SU-DHL-6 (cell line): ENCODE measurements around the gene RBM33.

Experiments used
- H2AFZ ChIP-seq: fragments of 200-600 bp; sonication (generic); 2 replicates; pipeline ENCODE4 v1.6.1; 2014; ENCODE audit warnings: low read depth, mild to moderate bottlenecking, moderate library complexity, mixed read lengths, antibody characterized with exemption, low read length; ENCODE audit not compliant: severe bottlenecking
- H3F3A ChIP-seq: fragments of 200-600 bp; shearing (Covaris generic); 2 replicates; pipeline ENCODE4 v1.6.0; 2016; ENCODE audit warnings: antibody characterized with exemption, mild to moderate bottlenecking; ENCODE audit not compliant: insufficient read depth
- H3K27ac ChIP-seq: fragments of 200-600 bp; sonication (generic); 2 replicates; pipeline ENCODE4 v1.5.1; 2016; ENCODE audit warnings: low read depth, mild to moderate bottlenecking, low read length, moderate library complexity, mixed read lengths
- H3K27me3 ChIP-seq: fragments of 200-600 bp; sonication (generic), shearing (Covaris generic); 2 replicates; pipeline ENCODE4 v1.6.0; 2014; ENCODE audit warnings: mild to moderate bottlenecking, low read length
- H3K36me3 ChIP-seq: fragments of 200-600 bp; sonication (generic); 2 replicates; pipeline ENCODE4 v1.6.1; 2014; ENCODE audit warnings: mild to moderate bottlenecking, low read length, mixed read lengths
- H3K4me2 ChIP-seq: fragments of 300-600, 200-600 bp; shearing (Covaris generic), sonication (generic); 2 replicates; pipeline ENCODE4 v1.6.0; 2014; ENCODE audit warnings: low read length, low read depth, mild to moderate bottlenecking; ENCODE audit not compliant: poor library complexity, severe bottlenecking
- H3K4me3 ChIP-seq: fragments of 200-600 bp; sonication (generic); 2 replicates; pipeline ENCODE4 v1.5.1; 2014; ENCODE audit warnings: antibody characterized with exemption, low read length, mild to moderate bottlenecking, mixed read lengths; ENCODE audit not compliant: insufficient read depth, poor library complexity, severe bottlenecking
- H3K79me2 ChIP-seq: fragments of 200-600 bp; sonication (generic); 2 replicates; pipeline ENCODE4 v1.6.1; 2014; ENCODE audit warnings: mild to moderate bottlenecking, low read length, moderate library complexity; ENCODE audit not compliant: insufficient read depth
- H3K9ac ChIP-seq: fragments of 200-600 bp; sonication (generic); 2 replicates; pipeline ENCODE4 v1.7.0; 2014; ENCODE audit warnings: mild to moderate bottlenecking, low read length
- H3K9me2 ChIP-seq: fragments of 200-600 bp; sonication (generic); replicated peaks from 2 replicates; pipeline ENCODE4 v1.6.1; 2014; ENCODE audit warnings: low read length; ENCODE audit not compliant: insufficient read depth
- H3K9me3 ChIP-seq: fragments of 200-600 bp; sonication (generic); 2 replicates; pipeline ENCODE4 v1.6.1; 2014; ENCODE audit warnings: low read length, mixed read lengths; ENCODE audit not compliant: insufficient read depth
- H4K20me1 ChIP-seq: fragments of 200-600 bp; sonication (generic); 2 replicates; pipeline ENCODE4 v1.6.1; 2014; ENCODE audit warnings: low read depth, mild to moderate bottlenecking, antibody characterized with exemption, low read length, moderate library complexity, mixed read lengths
- EZH2phosphoT487 ChIP-seq: fragments of 200-600 bp; sonication (generic), shearing (Covaris generic); conservative IDR thresholded peaks from 2 replicates; pipeline ENCODE4 v1.6.1; 2018; ENCODE audit warnings: mild to moderate bottlenecking, antibody characterized with exemption, low read length, moderate library complexity, mixed read lengths
- TF ChIP-seq, protein P1 (sequence below): fragments of 200-600 bp; sonication (generic); IDR thresholded peaks from one replicate; pipeline ENCODE4 v1.5.1; 2017; ENCODE audit warnings: antibody characterized with exemption, mild to moderate bottlenecking, low read length, moderate library complexity; ENCODE audit not compliant: insufficient read depth, poor library complexity, severe bottlenecking

The RBM33 gene

DNA sequence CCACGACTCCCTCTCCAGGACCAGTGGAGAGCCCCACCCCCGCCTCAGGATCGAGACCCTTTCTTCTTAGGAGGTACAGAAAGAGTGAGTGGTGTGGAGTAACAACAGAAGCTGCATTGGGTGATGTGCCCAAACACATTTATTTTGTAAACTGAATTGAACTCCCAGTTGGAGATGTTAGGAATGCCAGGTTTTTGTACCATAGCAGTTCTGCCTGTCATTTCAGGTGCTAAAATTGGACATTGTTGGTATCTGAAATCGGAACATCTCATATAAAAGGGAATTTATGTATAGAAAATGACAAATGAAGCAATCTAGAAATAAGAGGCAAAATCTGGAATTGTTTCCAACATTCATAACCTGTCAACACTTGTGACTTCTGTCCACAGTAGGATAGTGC, 93.1 kb downstream of the RBM33 start:
- no peaks in the 10 kb centered on the region for H3K9me2 ChIP-seq
- TF ChIP-seq EZH2phosphoT487, result no peak
- TF ChIP-seq, protein P1, sequence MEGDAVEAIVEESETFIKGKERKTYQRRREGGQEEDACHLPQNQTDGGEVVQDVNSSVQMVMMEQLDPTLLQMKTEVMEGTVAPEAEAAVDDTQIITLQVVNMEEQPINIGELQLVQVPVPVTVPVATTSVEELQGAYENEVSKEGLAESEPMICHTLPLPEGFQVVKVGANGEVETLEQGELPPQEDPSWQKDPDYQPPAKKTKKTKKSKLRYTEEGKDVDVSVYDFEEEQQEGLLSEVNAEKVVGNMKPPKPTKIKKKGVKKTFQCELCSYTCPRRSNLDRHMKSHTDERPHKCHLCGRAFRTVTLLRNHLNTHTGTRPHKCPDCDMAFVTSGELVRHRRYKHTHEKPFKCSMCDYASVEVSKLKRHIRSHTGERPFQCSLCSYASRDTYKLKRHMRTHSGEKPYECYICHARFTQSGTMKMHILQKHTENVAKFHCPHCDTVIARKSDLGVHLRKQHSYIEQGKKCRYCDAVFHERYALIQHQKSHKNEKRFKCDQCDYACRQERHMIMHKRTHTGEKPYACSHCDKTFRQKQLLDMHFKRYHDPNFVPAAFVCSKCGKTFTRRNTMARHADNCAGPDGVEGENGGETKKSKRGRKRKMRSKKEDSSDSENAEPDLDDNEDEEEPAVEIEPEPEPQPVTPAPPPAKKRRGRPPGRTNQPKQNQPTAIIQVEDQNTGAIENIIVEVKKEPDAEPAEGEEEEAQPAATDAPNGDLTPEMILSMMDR, result no peak
- peaks cover 40% of the 10 kb centered on the region for H3K36me3 ChIP-seq
- no peak overlapping the region for H3K4me3 ChIP-seq
- peaks cover 21% of the 10 kb centered on the region for H3F3A ChIP-seq
- peak overlapping the region; percentile 10; the same call in 1 of the 2 replicates for H3K27ac ChIP-seq
- no peak overlapping the region for H2AFZ ChIP-seq
- no peak overlapping the region for H3K9ac ChIP-seq
- H3K9me3 ChIP-seq, result no peaks in the 10 kb centered on the region
- H3K4me2 ChIP-seq, result no peak overlapping the region
- peaks cover 42% of the 10 kb centered on the region for H3K79me2 ChIP-seq
- no peaks in the 10 kb centered on the region for H3K27me3 ChIP-seq
- no peaks in the 10 kb centered on the region for H4K20me1 ChIP-seq

DNA sequence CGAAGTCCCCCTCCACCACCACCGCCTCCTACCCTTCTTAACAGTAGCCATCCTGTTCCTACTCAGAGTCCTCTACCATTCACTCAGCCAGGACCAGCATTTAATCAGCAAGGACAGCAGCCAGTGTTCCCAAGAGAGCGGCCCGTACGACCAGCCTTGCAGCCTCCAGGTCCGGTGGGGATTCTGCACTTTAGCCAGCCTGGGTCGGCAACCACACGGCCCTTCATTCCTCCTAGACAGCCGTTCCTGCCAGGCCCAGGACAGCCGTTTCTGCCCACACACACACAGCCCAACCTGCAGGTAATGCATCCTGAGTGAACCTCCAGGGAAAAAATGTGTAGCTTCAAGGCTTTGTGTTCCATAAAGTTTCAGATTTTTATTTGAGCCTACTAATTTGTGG, 93.6 kb downstream of the RBM33 start:
- Histone ChIP-seq H3K4me3 (no peak overlapping the region), H3K27ac (0 out of 2 replicates have a peak overlapping the region, but pooled peaks have one; percentile 12), H3K9me3 (no peaks in the 10 kb centered on the region), H3K79me2 (peaks cover 38% of the 10 kb centered on the region), H3K9ac (no peak overlapping the region), H3F3A (peaks cover 21% of the 10 kb centered on the region), H4K20me1 (no peaks in the 10 kb centered on the region), H3K9me2 (no peaks in the 10 kb centered on the region), H2AFZ (no peak overlapping the region), H3K27me3 (no peaks in the 10 kb centered on the region), H3K36me3 (peaks cover 40% of the 10 kb centered on the region), H3K4me2 (no peak overlapping the region)
- TF ChIP-seq EZH2phosphoT487, result no peak
- TF ChIP-seq, protein P1, result no peak

- H3K27me3 ChIP-seq, result no peaks in the 10 kb centered on the region
- no peaks in the 10 kb centered on the region for H3K9me2 ChIP-seq
- H3K9ac ChIP-seq, result no peak overlapping the region
- no peak for TF ChIP-seq EZH2phosphoT487
- TF ChIP-seq, protein P1, result peak; percentile 59
- no peaks in the 10 kb centered on the region for H3K9me3 ChIP-seq
- peaks cover 32% of the 10 kb centered on the region for H3K79me2 ChIP-seq
- 0 out of 2 replicates have a peak overlapping the region, but pooled peaks have one; percentile 12 for H3K27ac ChIP-seq
- no peak overlapping the region for H3K4me2 ChIP-seq
- no peak overlapping the region for H3K4me3 ChIP-seq
- H3F3A ChIP-seq, result peaks cover 21% of the 10 kb centered on the region
- no peaks in the 10 kb centered on the region for H4K20me1 ChIP-seq
- peaks cover 40% of the 10 kb centered on the region for H3K36me3 ChIP-seq
- no peak overlapping the region for H2AFZ ChIP-seq
These were observed 94.4 kb downstream of the RBM33 start for GRCh38 chr7:155738652-155739537.
